ENCODE results near the gene ZBTB16. TPM values are rescaled to one million over a fixed set of nuclear protein-coding genes. Genes with fewer than 3 reads are reported as not detected.

The ZBTB16 gene
- total RNA-seq, 1 experiment from 2014 or later, result 0.21 TPM

DNA sequence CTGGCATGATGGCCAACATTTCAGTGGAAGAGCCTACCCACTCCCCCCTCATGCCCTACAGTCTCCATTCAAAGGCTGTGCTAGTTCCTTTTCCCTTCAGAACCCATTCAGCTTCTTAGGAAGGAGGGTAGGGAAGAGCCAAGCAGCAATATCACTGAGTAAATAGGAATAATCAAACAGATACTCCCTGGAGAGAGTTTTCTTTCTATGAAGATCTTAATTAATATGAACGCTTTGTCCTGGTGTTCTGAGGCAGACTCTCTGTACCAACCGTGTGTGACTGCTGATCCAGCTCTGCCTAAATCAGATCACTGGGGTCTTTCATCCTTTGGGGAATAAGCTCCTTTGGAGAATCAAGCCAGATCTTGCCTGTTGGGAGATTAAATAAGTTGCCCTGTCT lies 161.5 kb downstream of the ZBTB16 start:
- intact Hi-C loops (cut with micrococcal nuclease; ENCODE audit: unreplicated experiment) (no loop called here), in situ Hi-C loops (cut with HindIII; ENCODE audit: low pct_unique_long_range_greater_than_20kb, low sequenced_read_pairs) (no loop called here)
- BruUV-seq (replicated peaks), result no TSS peak
- Histone ChIP-seq H3K27me3 (ENCODE audit: control insufficient read depth, insufficient read depth, low read length) (peaks cover 5% of the 10 kb centered on the region; the same call in 1 of the 2 replicates), H3K27ac (ENCODE audit: low read length) (no peak overlapping the region), H3K4me3 (ENCODE audit: low read depth in 2 of 2, low read length in 2 of 2) (no peak overlapping the region), H3K36me3 (ENCODE audit: control insufficient read depth, insufficient read depth, low read length) (no peaks in the 10 kb centered on the region), H3K4me1 (ENCODE audit: control insufficient read depth, insufficient read depth, low read length) (no peaks in the 10 kb centered on the region), H3K9me3 (ENCODE audit: control insufficient read depth, insufficient read depth, low read depth, low read length) (no peaks in the 10 kb centered on the region)
- ChIA-PET POLR2A (interaction anchor here (0.6 kb wide), 1 partner anchor 163 kb away, joined by 6 read pairs; no protein-coding TSS in a partner anchor), CTCF (no interaction called here)
- TF ChIP-seq SIN3A (IDR thresholded peaks at IDR 0.05; ENCODE audit: borderline replicate concordance, insufficient read depth, low read depth, low read length) (no peak), TCF7L2 (IDR thresholded peaks at IDR 0.05; ENCODE audit: low read depth, low read length) (no peak), CTCF (IDR thresholded peaks at IDR 0.05) (no peak), POLR2AphosphoS5 (IDR thresholded peaks at IDR 0.05; ENCODE audit: low read depth, low read length) (no peak)
- TF ChIP-seq, protein P1, sequence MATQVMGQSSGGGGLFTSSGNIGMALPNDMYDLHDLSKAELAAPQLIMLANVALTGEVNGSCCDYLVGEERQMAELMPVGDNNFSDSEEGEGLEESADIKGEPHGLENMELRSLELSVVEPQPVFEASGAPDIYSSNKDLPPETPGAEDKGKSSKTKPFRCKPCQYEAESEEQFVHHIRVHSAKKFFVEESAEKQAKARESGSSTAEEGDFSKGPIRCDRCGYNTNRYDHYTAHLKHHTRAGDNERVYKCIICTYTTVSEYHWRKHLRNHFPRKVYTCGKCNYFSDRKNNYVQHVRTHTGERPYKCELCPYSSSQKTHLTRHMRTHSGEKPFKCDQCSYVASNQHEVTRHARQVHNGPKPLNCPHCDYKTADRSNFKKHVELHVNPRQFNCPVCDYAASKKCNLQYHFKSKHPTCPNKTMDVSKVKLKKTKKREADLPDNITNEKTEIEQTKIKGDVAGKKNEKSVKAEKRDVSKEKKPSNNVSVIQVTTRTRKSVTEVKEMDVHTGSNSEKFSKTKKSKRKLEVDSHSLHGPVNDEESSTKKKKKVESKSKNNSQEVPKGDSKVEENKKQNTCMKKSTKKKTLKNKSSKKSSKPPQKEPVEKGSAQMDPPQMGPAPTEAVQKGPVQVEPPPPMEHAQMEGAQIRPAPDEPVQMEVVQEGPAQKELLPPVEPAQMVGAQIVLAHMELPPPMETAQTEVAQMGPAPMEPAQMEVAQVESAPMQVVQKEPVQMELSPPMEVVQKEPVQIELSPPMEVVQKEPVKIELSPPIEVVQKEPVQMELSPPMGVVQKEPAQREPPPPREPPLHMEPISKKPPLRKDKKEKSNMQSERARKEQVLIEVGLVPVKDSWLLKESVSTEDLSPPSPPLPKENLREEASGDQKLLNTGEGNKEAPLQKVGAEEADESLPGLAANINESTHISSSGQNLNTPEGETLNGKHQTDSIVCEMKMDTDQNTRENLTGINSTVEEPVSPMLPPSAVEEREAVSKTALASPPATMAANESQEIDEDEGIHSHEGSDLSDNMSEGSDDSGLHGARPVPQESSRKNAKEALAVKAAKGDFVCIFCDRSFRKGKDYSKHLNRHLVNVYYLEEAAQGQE (IDR thresholded peaks at IDR 0.05; ENCODE audit: insufficient read depth in 1 of 2, low read depth in 2 of 2, low read length in 1 of 2), result no peak
- DNase-seq (ENCODE audit: low read depth, low spot score), result no peak
- ATAC-seq, result no peak

DNA sequence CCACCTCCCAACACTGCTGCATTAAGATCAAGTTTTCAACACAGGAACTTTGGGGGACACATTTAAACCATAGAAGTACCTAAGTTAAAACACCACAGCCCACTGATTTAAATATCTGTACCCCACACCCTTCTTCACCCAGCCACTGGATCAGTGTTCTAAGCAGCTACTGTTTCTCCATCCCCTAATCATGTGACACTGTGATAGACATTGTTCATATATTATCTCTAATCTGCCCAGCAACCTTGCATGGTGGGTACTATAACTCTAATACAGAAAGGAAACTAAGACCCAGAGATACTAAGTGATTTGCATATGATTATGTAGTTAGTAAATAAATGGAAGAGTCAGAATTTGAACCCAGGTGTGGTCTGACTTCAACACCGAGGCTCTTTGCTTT lies 166.2 kb downstream of the ZBTB16 start:
- H3K4me3 ChIP-seq (ENCODE audit: low read depth in 2 of 2, low read length in 2 of 2), result no peak overlapping the region
- POLR2A ChIA-PET, result no interaction called here
- intact Hi-C loops (cut with micrococcal nuclease; ENCODE audit: unreplicated experiment) (no loop called here), in situ Hi-C loops (cut with HindIII; ENCODE audit: low pct_unique_long_range_greater_than_20kb, low sequenced_read_pairs) (no loop called here)
- peaks cover 16% of the 10 kb centered on the region; the same call in 1 of the 2 replicates for H3K27me3 ChIP-seq (ENCODE audit: control insufficient read depth, insufficient read depth, low read length)
- H3K4me1 ChIP-seq (ENCODE audit: control insufficient read depth, insufficient read depth, low read length), result no peaks in the 10 kb centered on the region
- TF ChIP-seq SIN3A (IDR thresholded peaks at IDR 0.05; ENCODE audit: borderline replicate concordance, insufficient read depth, low read depth, low read length) (no peak), POLR2AphosphoS5 (IDR thresholded peaks at IDR 0.05; ENCODE audit: low read depth, low read length) (no peak), TCF7L2 (IDR thresholded peaks at IDR 0.05; ENCODE audit: low read depth, low read length) (no peak)
- H3K9me3 ChIP-seq (ENCODE audit: control insufficient read depth, insufficient read depth, low read depth, low read length), result no peaks in the 10 kb centered on the region
- DNase-seq (ENCODE audit: low read depth, low spot score) (no peak), ATAC-seq (no peak)
- no peak overlapping the region for H3K27ac ChIP-seq (ENCODE audit: low read length)
- CTCF ChIA-PET, result no interaction called here
- no TSS peak for BruUV-seq (replicated peaks)
- no peaks in the 10 kb centered on the region for H3K36me3 ChIP-seq (ENCODE audit: control insufficient read depth, insufficient read depth, low read length)

DNA sequence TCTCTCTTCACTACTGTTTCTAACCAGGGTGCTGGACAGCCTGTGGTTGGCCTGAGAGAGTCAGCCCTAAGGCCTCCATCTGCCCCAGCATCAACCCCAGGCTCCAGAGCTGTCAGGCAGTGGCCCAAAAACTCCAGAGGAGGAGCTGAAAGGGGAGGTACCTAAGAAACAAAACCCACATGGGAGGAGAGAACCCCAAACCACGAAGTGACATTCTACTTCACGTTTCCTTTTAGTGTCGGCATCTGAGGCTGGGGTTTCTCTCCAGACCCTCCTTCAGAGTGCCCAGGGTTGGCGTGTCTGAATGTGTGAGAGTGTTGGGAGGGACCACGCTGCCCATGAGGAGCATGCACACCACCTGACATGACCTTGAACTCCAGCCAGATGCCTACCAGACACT lies 166.8 kb downstream of the ZBTB16 start:
- BruUV-seq (replicated peaks), result no TSS peak
- H3K27me3 ChIP-seq (ENCODE audit: control insufficient read depth, insufficient read depth, low read length), result peaks cover 16% of the 10 kb centered on the region
- H3K27ac ChIP-seq (ENCODE audit: low read length), result no peak overlapping the region
- no peak overlapping the region for H3K4me3 ChIP-seq (ENCODE audit: low read depth in 2 of 2, low read length in 2 of 2)
- no peaks in the 10 kb centered on the region for H3K9me3 ChIP-seq (ENCODE audit: control insufficient read depth, insufficient read depth, low read depth, low read length)
- ChIA-PET CTCF (no interaction called here), POLR2A (no interaction called here)
- intact Hi-C loops (cut with micrococcal nuclease; ENCODE audit: unreplicated experiment) (no loop called here), in situ Hi-C loops (cut with HindIII; ENCODE audit: low pct_unique_long_range_greater_than_20kb, low sequenced_read_pairs) (no loop called here)
- DNase-seq (ENCODE audit: low read depth, low spot score) (no peak), ATAC-seq (no peak)
- TF ChIP-seq CTCF (IDR thresholded peaks at IDR 0.05), result no peak
- no peak for TF ChIP-seq SIN3A (IDR thresholded peaks at IDR 0.05; ENCODE audit: borderline replicate concordance, insufficient read depth, low read depth, low read length)
- TF ChIP-seq TCF7L2 (IDR thresholded peaks at IDR 0.05; ENCODE audit: low read depth, low read length), result no peak
- TF ChIP-seq POLR2AphosphoS5 (IDR thresholded peaks at IDR 0.05; ENCODE audit: low read depth, low read length), result no peak
- TF ChIP-seq, protein P1 (IDR thresholded peaks at IDR 0.05; ENCODE audit: insufficient read depth in 1 of 2, low read depth in 2 of 2, low read length in 1 of 2), result no peak
- no peaks in the 10 kb centered on the region for H3K4me1 ChIP-seq (ENCODE audit: control insufficient read depth, insufficient read depth, low read length)
- no peaks in the 10 kb centered on the region for H3K36me3 ChIP-seq (ENCODE audit: control insufficient read depth, insufficient read depth, low read length)

All from Panc1 (cell line).